Measurements from ENCODE around the gene NELFB.

Gene NELFB

GRCh38 chr9:137281345-137282116, 26.4 kb downstream of the NELFB start:
- DNase-seq, result no peak

- DNase-seq, result no peak
Measured at GRCh38 chr9:137286975-137287383, 31.9 kb downstream of the NELFB start.

- no peak for DNase-seq
Measured at GRCh38 chr9:137293094-137293481, 38.0 kb downstream of the NELFB start.

- no peak for DNase-seq
Measured at GRCh38 chr9:137293482-137294090, 38.5 kb downstream of the NELFB start.

GRCh38 chr9:137294091-137294680, 39.1 kb downstream of the NELFB start:
- DNase-seq, result no peak

GRCh38 chr9:137294681-137295237, 39.6 kb downstream of the NELFB start:
- DNase-seq, result no peak

GRCh38 chr9:137295238-137295811, 40.2 kb downstream of the NELFB start:
- peak; percentile 21 for DNase-seq

GRCh38 chr9:137295849-137296669, 40.9 kb downstream of the NELFB start:
- DNase-seq, result no peak

GRCh38 chr9:137296670-137297664, 41.8 kb downstream of the NELFB start:
- no peak for DNase-seq

- no peak for DNase-seq
Measured at GRCh38 chr9:137297966-137298365, 42.8 kb downstream of the NELFB start.

- no peak for DNase-seq
Measured at GRCh38 chr9:137298401-137299202, 43.5 kb downstream of the NELFB start.

GRCh38 chr9:137299203-137299565, 44.1 kb downstream of the NELFB start:
- no peak for DNase-seq

- no peak for DNase-seq
Measured at GRCh38 chr9:137299938-137300337, 44.8 kb downstream of the NELFB start.

GRCh38 chr9:137300567-137301080, 45.5 kb downstream of the NELFB start:
- no peak for DNase-seq

- DNase-seq, result no peak
Measured at GRCh38 chr9:137301081-137301947, 46.2 kb downstream of the NELFB start.

- peak; percentile 83 for DNase-seq
Measured at GRCh38 chr9:137302118-137302448, 47.0 kb downstream of the NELFB start, which contains the start of gene NRARP. Gene NRARP (minus strand): TSS chr9:137302271. CDS start chr9:137301928, 343 bp downstream.

- DNase-seq, result no peak
Measured at GRCh38 chr9:137302449-137303150, 47.5 kb downstream of the NELFB start.

GRCh38 chr9:137303151-137303892, 48.2 kb downstream of the NELFB start:
- DNase-seq, result no peak
